NB4 (cell line): ENCODE measurements around the gene GLDN.

Experiments
- DNase-seq: peaks from one replicate; pipeline ENCODE4 v3.0.0; 2010; ENCODE audit warnings: low read depth
- H3K4me3 ChIP-seq: one replicate; pipeline ENCODE4 v1.5.1; 2011; ENCODE audit warnings: mild to moderate bottlenecking, low read depth, low read length, moderate library complexity
- MYC ChIP-seq: IDR thresholded peaks from 2 replicates; pipeline ENCODE4 v1.6.1; 2011; ENCODE audit warnings: low read depth, low read length
- POLR2A ChIP-seq: IDR thresholded peaks from 2 replicates; pipeline ENCODE4 v1.6.1; 2011; ENCODE audit warnings: mild to moderate bottlenecking; ENCODE audit not compliant: insufficient read length; ENCODE audit errors: extremely low read depth
- TF ChIP-seq, protein P1 (sequence below): IDR thresholded peaks from one replicate; pipeline ENCODE4 v1.5.1; 2012; ENCODE audit warnings: low read depth, low read length
- TF ChIP-seq, protein P2 (sequence below): IDR thresholded peaks from 2 replicates; pipeline ENCODE4 v1.6.1; 2011; ENCODE audit warnings: low read depth, low read length

The GLDN gene

DNA sequence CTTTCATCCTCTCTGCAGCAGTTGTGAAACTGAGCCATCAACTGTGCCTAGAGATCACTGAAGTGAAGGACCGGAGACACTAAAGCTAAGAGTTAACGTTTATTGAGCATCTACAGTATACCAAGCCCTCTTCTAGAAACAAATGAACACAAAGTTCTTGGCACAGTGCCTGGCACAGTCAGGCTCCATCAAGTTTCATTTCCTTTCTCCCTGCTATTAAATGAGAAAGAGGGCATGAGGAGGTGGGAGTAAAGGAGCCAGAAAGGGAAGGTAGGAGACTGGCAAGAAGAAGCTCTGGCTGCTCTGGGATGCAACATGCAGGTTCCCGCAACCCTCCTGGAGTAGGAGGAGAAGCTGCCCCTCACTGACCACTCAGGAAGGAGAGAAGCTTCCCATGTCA lies 33.6 kb upstream of the GLDN start:
- DNase-seq, result no peak
- TF ChIP-seq POLR2A, result no peak
- TF ChIP-seq, protein P1, sequence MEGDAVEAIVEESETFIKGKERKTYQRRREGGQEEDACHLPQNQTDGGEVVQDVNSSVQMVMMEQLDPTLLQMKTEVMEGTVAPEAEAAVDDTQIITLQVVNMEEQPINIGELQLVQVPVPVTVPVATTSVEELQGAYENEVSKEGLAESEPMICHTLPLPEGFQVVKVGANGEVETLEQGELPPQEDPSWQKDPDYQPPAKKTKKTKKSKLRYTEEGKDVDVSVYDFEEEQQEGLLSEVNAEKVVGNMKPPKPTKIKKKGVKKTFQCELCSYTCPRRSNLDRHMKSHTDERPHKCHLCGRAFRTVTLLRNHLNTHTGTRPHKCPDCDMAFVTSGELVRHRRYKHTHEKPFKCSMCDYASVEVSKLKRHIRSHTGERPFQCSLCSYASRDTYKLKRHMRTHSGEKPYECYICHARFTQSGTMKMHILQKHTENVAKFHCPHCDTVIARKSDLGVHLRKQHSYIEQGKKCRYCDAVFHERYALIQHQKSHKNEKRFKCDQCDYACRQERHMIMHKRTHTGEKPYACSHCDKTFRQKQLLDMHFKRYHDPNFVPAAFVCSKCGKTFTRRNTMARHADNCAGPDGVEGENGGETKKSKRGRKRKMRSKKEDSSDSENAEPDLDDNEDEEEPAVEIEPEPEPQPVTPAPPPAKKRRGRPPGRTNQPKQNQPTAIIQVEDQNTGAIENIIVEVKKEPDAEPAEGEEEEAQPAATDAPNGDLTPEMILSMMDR, result no peak
- TF ChIP-seq, protein P2, sequence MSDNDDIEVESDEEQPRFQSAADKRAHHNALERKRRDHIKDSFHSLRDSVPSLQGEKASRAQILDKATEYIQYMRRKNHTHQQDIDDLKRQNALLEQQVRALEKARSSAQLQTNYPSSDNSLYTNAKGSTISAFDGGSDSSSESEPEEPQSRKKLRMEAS, result no peak
- TF ChIP-seq MYC, result no peak
- no peak overlapping the region for H3K4me3 ChIP-seq

DNA sequence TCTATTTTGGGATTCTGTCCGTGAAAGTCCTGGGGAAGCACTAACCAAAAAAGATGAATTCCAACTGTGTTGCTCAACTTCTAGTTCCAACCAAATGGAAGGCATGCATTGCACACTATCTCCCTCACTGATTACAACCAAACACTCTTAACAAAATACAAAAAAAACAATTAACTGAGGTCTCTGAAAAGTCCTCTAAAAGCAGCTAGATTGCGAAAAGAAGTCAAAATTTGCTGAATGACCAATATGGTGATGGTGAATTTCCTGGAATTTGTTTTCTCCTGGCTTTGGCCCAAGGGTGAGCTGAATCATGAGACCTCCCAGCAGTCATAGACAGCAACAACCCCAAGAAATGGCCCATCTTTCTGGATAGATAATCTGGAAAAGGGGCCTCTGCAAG lies 31.4 kb upstream of the GLDN start:
- TF ChIP-seq POLR2A (no peak), MYC (no peak)
- TF ChIP-seq, protein P2, result no peak
- TF ChIP-seq, protein P1, result no peak
- DNase-seq, result no peak

DNA sequence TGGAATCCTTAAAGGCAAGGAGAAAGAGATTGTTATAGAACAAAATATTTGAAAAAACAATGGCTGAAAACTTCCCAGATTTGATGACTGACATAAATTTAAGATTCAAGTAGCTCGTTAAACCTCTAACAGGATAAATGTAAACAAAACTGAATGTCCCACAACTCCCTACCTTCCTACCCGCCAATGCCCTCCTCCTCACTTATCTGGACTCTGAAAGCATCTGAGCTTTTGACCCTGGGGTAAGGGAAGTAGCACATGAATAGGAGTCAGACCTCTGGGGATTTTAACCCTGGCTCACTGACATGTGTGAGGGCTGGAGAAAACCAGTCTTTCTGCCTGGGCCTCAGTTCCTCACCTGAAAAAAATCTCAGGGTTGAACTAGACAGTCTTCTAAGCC lies 29.9 kb upstream of the GLDN start:
- no peak for TF ChIP-seq MYC
- TF ChIP-seq, protein P1, result no peak
- no peak for TF ChIP-seq POLR2A
- TF ChIP-seq, protein P2, result no peak
- DNase-seq, result peak; percentile 12
- no peak overlapping the region for H3K4me3 ChIP-seq

More for the DNA sequence above, 31.4 kb upstream of the GLDN start:
- H3K4me3 ChIP-seq, result no peak overlapping the region

DNA sequence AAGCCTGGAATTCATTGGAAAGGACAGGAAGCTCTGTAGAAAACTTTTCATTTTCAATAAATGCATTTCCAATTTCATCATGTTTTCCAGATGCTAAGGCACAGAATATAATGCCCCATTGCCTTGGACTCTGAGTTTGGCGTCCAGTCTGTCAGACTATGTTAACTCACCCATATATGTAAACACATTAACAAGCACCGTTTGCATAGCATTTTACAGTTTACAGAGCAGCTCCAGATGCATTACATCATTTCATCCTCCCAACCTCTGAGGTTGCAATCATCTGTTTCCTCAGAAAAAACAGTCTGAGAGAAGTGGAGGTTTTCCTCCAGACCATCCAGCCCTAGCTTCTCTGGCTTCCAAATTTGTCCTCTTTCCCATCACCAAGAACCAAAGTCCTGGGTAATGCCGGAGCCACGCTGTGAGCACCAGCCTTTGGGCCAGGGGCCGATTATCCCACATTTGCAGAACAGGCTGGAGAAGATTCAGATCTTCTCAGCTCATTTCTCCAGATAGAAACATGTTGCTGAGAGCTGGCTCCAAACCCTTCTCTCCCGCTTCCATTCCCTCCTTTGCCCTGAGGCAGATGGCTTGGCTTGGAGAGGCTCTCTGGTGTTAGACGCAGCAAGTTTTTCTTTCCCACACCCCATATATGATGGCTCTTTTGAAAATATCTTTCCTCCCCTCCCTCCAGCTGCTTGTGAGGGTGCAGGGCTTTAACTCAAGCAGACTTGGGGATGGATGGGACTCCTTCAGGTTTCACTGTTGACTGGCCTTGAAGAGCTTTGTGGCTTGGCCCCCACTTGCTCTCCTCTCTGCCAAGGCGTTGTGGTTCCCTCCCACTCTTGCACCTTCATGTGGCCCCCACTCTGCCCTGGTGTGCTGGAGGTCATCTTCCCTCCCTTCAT lies 29.0 kb upstream of the GLDN start:
- peak; percentile 23 for DNase-seq
- no peak overlapping the region for H3K4me3 ChIP-seq
- TF ChIP-seq MYC, result no peak
- TF ChIP-seq, protein P1, result no peak
- TF ChIP-seq, protein P2, result no peak

DNA sequence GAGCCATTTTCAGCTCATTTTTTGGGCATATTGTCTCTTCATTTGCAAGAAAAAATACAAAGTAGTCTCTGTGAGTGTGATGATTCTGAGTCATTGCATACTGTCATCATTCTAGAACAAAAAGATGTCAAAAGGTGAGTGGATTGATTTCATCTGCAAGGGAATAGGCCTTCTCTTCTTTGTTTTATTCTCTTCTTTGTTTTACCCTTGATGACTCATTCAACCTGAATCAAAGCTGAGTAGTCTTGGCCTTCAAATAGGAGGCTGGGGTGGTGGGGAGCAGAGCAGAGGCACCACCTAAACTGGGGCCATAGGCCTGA lies 28.4 kb upstream of the GLDN start:
- DNase-seq, result no peak
- no peak overlapping the region for H3K4me3 ChIP-seq
- TF ChIP-seq, protein P2, result no peak
- TF ChIP-seq MYC (no peak), POLR2A (no peak)
- TF ChIP-seq, protein P1, result no peak
